Keratinocyte (primary cell): ENCODE results near the gene TUFT1. TPM values are rescaled to one million over a fixed set of nuclear protein-coding genes. Genes with fewer than 3 reads are reported as not detected.

Experiments
- DNase-seq: peaks from one replicate; pipeline ENCODE4 v3.0.0-alpha.2; 2011; ENCODE audit warnings: low read depth, missing footprints, low spot score
- FAIRE-seq: peaks from 2 replicates; lab custom pipeline; 2011; peaks lifted over from hg19 to GRCh38; lab: Jason Lieb, UNC
- H2AFZ ChIP-seq: 2 replicates; pipeline ENCODE4 v1.6.0; 2012; ENCODE audit warnings: low read length, control low read depth, inconsistent platforms; ENCODE audit not compliant: control insufficient read depth
- H3K27ac ChIP-seq: 2 replicates; pipeline ENCODE4 v1.5.1; 2011; ENCODE audit warnings: low read length; ENCODE audit not compliant: control insufficient read depth, insufficient read depth
- H3K27me3 ChIP-seq: 3 replicates; pipeline ENCODE4 v1.6.0; 2011; ENCODE audit warnings: low read length; ENCODE audit not compliant: control insufficient read depth, insufficient read depth; ENCODE audit errors: extremely low read depth
- H3K36me3 ChIP-seq, 2 experiments: 2 replicates in 1 of 2; 3 replicates in 1 of 2; pipeline ENCODE4 v1.5.1; 2011; ENCODE audit warnings: low read length in 2 of 2, mild to moderate bottlenecking in 1 of 2; ENCODE audit not compliant: control insufficient read depth in 2 of 2, insufficient read depth in 2 of 2; ENCODE audit errors: extremely low read depth in 1 of 2
- H3K4me1 ChIP-seq: 3 replicates; pipeline ENCODE4 v1.5.1; 2011; ENCODE audit warnings: low read length; ENCODE audit not compliant: control insufficient read depth, insufficient read depth; ENCODE audit errors: extremely low read depth
- H3K4me2 ChIP-seq: 3 replicates; pipeline ENCODE4 v1.6.0; 2011; ENCODE audit warnings: low read depth, low read length; ENCODE audit not compliant: control insufficient read depth, insufficient read depth; ENCODE audit errors: extremely low read depth
- H3K4me3 ChIP-seq, 3 experiments: fragments of 200-600 bp in 1 of 3; sonication (generic) in 1 of 3; 2 replicates in 2 of 3; 3 replicates in 1 of 3; pipeline ENCODE4 v1.5.1; 2011 to 2016; ENCODE audit warnings: low read length in 3 of 3, mild to moderate bottlenecking in 3 of 3, control low read depth in 2 of 3, inconsistent platforms in 1 of 3, low read depth in 1 of 3, mixed read lengths in 1 of 3, mixed run types in 1 of 3, moderate library complexity in 1 of 3; ENCODE audit not compliant: control insufficient read depth in 2 of 3, insufficient read depth in 2 of 3; ENCODE audit errors: extremely low read depth in 1 of 3
- H3K79me2 ChIP-seq: 2 replicates; pipeline ENCODE4 v1.6.0; 2012; ENCODE audit warnings: low read length; ENCODE audit not compliant: control insufficient read depth, insufficient read depth
- H3K9ac ChIP-seq: 3 replicates; pipeline ENCODE4 v1.6.0; 2011; ENCODE audit warnings: low read length; ENCODE audit not compliant: control insufficient read depth, insufficient read depth; ENCODE audit errors: extremely low read depth
- H3K9me1 ChIP-seq: 3 replicates; pipeline ENCODE4 v1.6.0; 2011; ENCODE audit warnings: low read length; ENCODE audit not compliant: control insufficient read depth, insufficient read depth; ENCODE audit errors: extremely low read depth
- H3K9me3 ChIP-seq: 2 replicates; pipeline ENCODE4 v1.5.1; 2012; ENCODE audit warnings: low read depth, low read length; ENCODE audit not compliant: control insufficient read depth
- H4K20me1 ChIP-seq: 3 replicates; pipeline ENCODE4 v1.6.0; 2011; ENCODE audit warnings: low read length; ENCODE audit not compliant: control insufficient read depth, insufficient read depth; ENCODE audit errors: extremely low read depth
- EZH2 ChIP-seq: IDR thresholded peaks from one replicate; pipeline ENCODE4 v1.6.1; 2012; ENCODE audit warnings: inconsistent platforms, mild to moderate bottlenecking, low read length, moderate library complexity
- dilution Hi-C: fragments of 300-500 bp; cut with MboI; formaldehyde crosslinking; loops from one replicate; pipeline ENCODE4 v1.7.0; 2020; ENCODE audit warnings: low sequenced_read_pairs; ENCODE audit not compliant: extremely low pct_ligation_motif_present
- polyA plus RNA-seq, 5 experiments: library from polyadenylated mRNA; depleted of rRNA in 3 of 5; stranded (reverse) in 3 of 5; stranded (forward) in 1 of 5; unstranded in 1 of 5; fragments of >200 nt; gene quantifications; 1 replicate in 1 of 5; 2 replicates in 3 of 5; 3 replicates in 1 of 5; pipeline versions ENCODE4 v1.2.1 to v1.2.3, GENCODE V29; 2011 to 2012; ENCODE audit warnings: missing spikeins in 2 of 5, low read depth in 1 of 5, low replicate concordance in 1 of 5
- TF ChIP-seq, protein P1 (sequence below), 3 experiments: IDR thresholded peaks in 1 of 3; conservative IDR thresholded peaks in 1 of 3; optimal IDR thresholded peaks in 1 of 3; 2 replicates in 2 of 3; 3 replicates in 1 of 3; pipeline versions ENCODE3 to v1.5.1; 2011; ENCODE audit warnings: low read length in 3 of 3, mild to moderate bottlenecking in 3 of 3, moderate library complexity in 2 of 3, control low read depth in 1 of 3, inconsistent platforms in 1 of 3; ENCODE audit not compliant: insufficient read depth in 2 of 3; ENCODE audit errors: extremely low read depth in 1 of 3

The TUFT1 gene
- polyA plus RNA-seq, 1 donor (not counting 4 experiments of a cell fraction or from before 2014, with no cell fraction given), result 70.0 TPM

DNA sequence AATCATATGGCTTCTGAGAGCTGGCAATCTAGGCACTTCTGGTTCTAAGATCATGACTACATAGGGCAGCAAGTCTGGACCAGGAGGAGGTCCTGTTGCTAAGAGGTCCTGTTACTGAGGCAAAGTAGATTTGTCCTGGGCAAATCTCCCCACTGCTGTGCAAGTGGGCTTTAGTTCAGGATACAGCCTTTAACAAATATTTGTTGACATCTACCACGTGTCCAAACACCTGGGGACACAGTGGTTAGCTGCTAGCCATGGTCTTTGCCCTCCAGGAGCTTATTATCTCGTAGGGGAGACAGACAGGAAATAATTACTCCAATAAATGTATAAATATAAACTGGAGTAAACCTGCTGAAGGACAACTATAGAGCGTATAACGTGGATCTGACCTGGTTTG is 25.7 kb upstream of the TUFT1 start:
- H3K9me1 ChIP-seq, result peaks cover 4% of the 10 kb centered on the region
- peak overlapping the region; percentile 76 for H3K27ac ChIP-seq
- peaks cover 0 to under 1% of the 10 kb centered on the region in 2 experiments for H3K36me3 ChIP-seq
- no peaks in the 10 kb centered on the region for H3K79me2 ChIP-seq
- no peaks in the 10 kb centered on the region for H3K9me3 ChIP-seq
- DNase-seq (no peak), FAIRE-seq (no peak)
- dilution Hi-C loops, result no loop called here
- H4K20me1 ChIP-seq, result no peaks in the 10 kb centered on the region
- H3K4me1 ChIP-seq, result peaks cover 48% of the 10 kb centered on the region
- H3K9ac ChIP-seq, result no peak overlapping the region
- no peak overlapping the region for H2AFZ ChIP-seq
- H3K27me3 ChIP-seq, result no peaks in the 10 kb centered on the region
- no peak overlapping the region for H3K4me3 ChIP-seq
- H3K4me2 ChIP-seq, result no peak overlapping the region
- TF ChIP-seq, protein P1, sequence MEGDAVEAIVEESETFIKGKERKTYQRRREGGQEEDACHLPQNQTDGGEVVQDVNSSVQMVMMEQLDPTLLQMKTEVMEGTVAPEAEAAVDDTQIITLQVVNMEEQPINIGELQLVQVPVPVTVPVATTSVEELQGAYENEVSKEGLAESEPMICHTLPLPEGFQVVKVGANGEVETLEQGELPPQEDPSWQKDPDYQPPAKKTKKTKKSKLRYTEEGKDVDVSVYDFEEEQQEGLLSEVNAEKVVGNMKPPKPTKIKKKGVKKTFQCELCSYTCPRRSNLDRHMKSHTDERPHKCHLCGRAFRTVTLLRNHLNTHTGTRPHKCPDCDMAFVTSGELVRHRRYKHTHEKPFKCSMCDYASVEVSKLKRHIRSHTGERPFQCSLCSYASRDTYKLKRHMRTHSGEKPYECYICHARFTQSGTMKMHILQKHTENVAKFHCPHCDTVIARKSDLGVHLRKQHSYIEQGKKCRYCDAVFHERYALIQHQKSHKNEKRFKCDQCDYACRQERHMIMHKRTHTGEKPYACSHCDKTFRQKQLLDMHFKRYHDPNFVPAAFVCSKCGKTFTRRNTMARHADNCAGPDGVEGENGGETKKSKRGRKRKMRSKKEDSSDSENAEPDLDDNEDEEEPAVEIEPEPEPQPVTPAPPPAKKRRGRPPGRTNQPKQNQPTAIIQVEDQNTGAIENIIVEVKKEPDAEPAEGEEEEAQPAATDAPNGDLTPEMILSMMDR (optimal IDR thresholded peaks at IDR 0.05 in 1 of 3, IDR thresholded peaks at IDR 0.05 in 1 of 3, conservative IDR thresholded peaks at IDR 0.05 in 1 of 3; ENCODE audit: extremely low read depth in 1 of 3, insufficient read depth in 2 of 3, low read length in 3 of 3), result no peak
- no peak for TF ChIP-seq EZH2

DNA sequence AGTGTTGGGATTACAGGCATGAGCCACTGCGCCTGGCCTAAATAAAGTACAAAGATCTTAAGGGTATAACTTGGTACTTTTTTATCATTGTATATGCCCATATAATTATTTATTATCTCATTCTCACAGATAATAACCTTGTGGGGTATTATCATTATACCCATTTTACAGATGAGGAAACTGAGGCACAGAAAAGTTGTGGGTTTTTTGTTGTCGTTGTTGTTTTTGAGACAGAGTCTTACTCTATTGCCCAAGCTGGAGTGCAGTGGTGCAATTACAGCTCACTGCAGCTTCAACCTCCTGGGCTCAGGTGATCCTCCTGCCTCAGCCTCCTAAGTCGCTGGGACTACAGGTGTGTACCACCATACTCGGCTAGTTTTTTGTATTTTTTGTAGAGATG is 24.8 kb upstream of the TUFT1 start:
- Histone ChIP-seq H2AFZ (no peak overlapping the region), H3K9me3 (no peaks in the 10 kb centered on the region), H3K79me2 (no peaks in the 10 kb centered on the region), H3K9ac (no peak overlapping the region), H3K4me2 (no peak overlapping the region), H3K36me3 (peaks cover 0 to 3% of the 10 kb centered on the region in 2 experiments), H3K4me3 (no peak overlapping the region), H3K9me1 (peaks cover 4% of the 10 kb centered on the region), H3K27ac (no peak overlapping the region), H3K27me3 (no peaks in the 10 kb centered on the region), H3K4me1 (peaks cover 48% of the 10 kb centered on the region), H4K20me1 (no peaks in the 10 kb centered on the region)
- TF ChIP-seq, protein P1 (optimal IDR thresholded peaks at IDR 0.05 in 1 of 3, IDR thresholded peaks at IDR 0.05 in 1 of 3, conservative IDR thresholded peaks at IDR 0.05 in 1 of 3; ENCODE audit: extremely low read depth in 1 of 3, insufficient read depth in 2 of 3, low read length in 3 of 3), result no peak
- no peak for TF ChIP-seq EZH2
- FAIRE-seq (no peak), DNase-seq (no peak)
- dilution Hi-C loops, result no loop called here
